Loucy (cell line): ENCODE results near the gene ADAMTS4.

Experiments
- H2AFZ ChIP-seq: fragments of 200-600 bp; sonication (generic); 2 replicates; pipeline ENCODE4 v1.6.0; 2016; ENCODE audit warnings: antibody characterized with exemption, mild to moderate bottlenecking, low read length, moderate library complexity
- H3F3A ChIP-seq: fragments of 200-600 bp; 2 replicates; pipeline ENCODE4 v1.6.0; 2016; ENCODE audit warnings: antibody characterized with exemption, low read depth, mild to moderate bottlenecking
- H3K27me3 ChIP-seq: fragments of 200-600 bp; sonication (generic); 2 replicates; pipeline ENCODE4 v1.6.1; 2014; ENCODE audit warnings: low read length, mild to moderate bottlenecking; ENCODE audit not compliant: insufficient read depth, poor library complexity, severe bottlenecking
- H3K36me3 ChIP-seq: fragments of 200-600 bp; sonication (generic); 2 replicates; pipeline ENCODE4 v1.6.1; 2016; ENCODE audit warnings: low read length; ENCODE audit not compliant: insufficient read depth
- H3K4me1 ChIP-seq: fragments of 200-600 bp; sonication (generic); 2 replicates; pipeline ENCODE4 v1.5.1; 2014; ENCODE audit warnings: low read length, mild to moderate bottlenecking; ENCODE audit not compliant: insufficient read depth, poor library complexity, severe bottlenecking
- H3K4me2 ChIP-seq: fragments of 200-600 bp; sonication (generic); 2 replicates; pipeline ENCODE4 v1.6.0; 2014; ENCODE audit warnings: antibody characterized with exemption, low read length, low read depth, mild to moderate bottlenecking; ENCODE audit not compliant: poor library complexity, severe bottlenecking
- H3K4me3 ChIP-seq: fragments of 200-600 bp; sonication (generic); 2 replicates; pipeline ENCODE4 v1.5.1; 2014; ENCODE audit warnings: low read length, mild to moderate bottlenecking, mixed read lengths; ENCODE audit not compliant: poor library complexity, severe bottlenecking
- H3K79me2 ChIP-seq: fragments of 200-600 bp; sonication (generic); 2 replicates; pipeline ENCODE4 v1.6.1; 2014; ENCODE audit warnings: low read length; ENCODE audit not compliant: insufficient read depth
- H3K9ac ChIP-seq: fragments of 200-600 bp; sonication (generic); 2 replicates; pipeline ENCODE4 v1.6.0; 2014; ENCODE audit warnings: mild to moderate bottlenecking, low read depth, low read length, moderate library complexity; ENCODE audit not compliant: poor library complexity, severe bottlenecking
- H3K9me2 ChIP-seq: fragments of 200-600 bp; sonication (generic); replicated peaks from 2 replicates; pipeline ENCODE4 v1.6.1; 2016; ENCODE audit warnings: low read depth, low read length, mixed read lengths
- H3K9me3 ChIP-seq: fragments of 200-600 bp; sonication (generic); 2 replicates; pipeline ENCODE4 v1.6.1; 2014; ENCODE audit warnings: mild to moderate bottlenecking, antibody characterized with exemption, low read length, low read depth; ENCODE audit not compliant: insufficient read depth
- H4K20me1 ChIP-seq: fragments of 200-600 bp; sonication (generic); 2 replicates; pipeline ENCODE4 v1.6.0; 2014; ENCODE audit warnings: antibody characterized with exemption, low read length, mild to moderate bottlenecking; ENCODE audit not compliant: insufficient read depth, poor library complexity, severe bottlenecking
- EZH2phosphoT487 ChIP-seq: fragments of 200-600 bp; IDR thresholded peaks from 2 replicates; pipeline ENCODE4 v1.6.1; 2018; ENCODE audit warnings: antibody characterized with exemption, mild to moderate bottlenecking, moderate library complexity, borderline replicate concordance
- TF ChIP-seq, protein P1 (sequence below): fragments of 200-600 bp; sonication (generic); conservative IDR thresholded peaks from 2 replicates; pipeline ENCODE4 v1.5.1; 2014; ENCODE audit warnings: mild to moderate bottlenecking, antibody characterized with exemption, low read length

ADAMTS4 gene

DNA sequence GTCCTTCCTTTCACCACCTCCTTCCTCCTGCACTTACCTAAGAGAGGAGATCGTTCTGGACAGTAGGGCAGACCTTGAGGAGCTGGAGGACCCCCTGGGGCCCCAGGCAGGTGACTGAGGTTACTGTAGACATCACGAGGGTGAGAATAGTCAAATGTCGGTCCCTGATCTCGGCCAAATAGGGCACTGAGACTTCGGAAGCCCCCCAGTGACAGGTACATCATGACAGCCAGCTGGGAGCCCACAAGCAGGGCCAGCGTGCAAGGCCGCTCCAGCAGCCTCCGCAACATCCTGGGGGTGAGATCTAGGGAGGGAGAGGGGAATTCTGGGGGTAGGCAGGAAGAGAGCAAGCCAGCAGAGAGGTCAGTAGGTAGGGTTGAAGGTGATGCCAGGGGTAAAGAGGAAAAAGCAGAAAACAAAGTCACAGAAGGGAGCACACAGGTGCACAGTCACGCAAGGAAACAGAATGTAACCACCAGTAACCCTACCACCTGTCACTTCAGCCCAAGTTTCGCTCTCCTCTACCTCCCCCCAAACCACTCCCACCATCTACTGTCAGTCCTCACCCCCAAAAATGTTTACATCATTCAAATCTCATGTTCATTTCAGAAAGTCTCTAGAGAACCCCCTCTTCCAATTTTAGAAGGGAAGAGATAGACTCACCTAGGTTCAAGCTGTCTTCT lies 22.9 kb downstream of the ADAMTS4 start:
- Histone ChIP-seq H3K4me2 (peak overlapping the region; percentile 78), H2AFZ (no peak overlapping the region), H3F3A (no peaks in the 10 kb centered on the region), H3K9ac (peak overlapping the region; percentile 80), H3K9me2 (no peaks in the 10 kb centered on the region), H4K20me1 (peaks cover 6% of the 10 kb centered on the region), H3K36me3 (peaks cover 30% of the 10 kb centered on the region; the same call in 1 of the 2 replicates), H3K27me3 (no peaks in the 10 kb centered on the region), H3K4me1 (peaks cover 27% of the 10 kb centered on the region), H3K4me3 (peak overlapping the region; percentile 93), H3K79me2 (peaks cover 27% of the 10 kb centered on the region), H3K9me3 (no peaks in the 10 kb centered on the region)
- TF ChIP-seq, protein P1, sequence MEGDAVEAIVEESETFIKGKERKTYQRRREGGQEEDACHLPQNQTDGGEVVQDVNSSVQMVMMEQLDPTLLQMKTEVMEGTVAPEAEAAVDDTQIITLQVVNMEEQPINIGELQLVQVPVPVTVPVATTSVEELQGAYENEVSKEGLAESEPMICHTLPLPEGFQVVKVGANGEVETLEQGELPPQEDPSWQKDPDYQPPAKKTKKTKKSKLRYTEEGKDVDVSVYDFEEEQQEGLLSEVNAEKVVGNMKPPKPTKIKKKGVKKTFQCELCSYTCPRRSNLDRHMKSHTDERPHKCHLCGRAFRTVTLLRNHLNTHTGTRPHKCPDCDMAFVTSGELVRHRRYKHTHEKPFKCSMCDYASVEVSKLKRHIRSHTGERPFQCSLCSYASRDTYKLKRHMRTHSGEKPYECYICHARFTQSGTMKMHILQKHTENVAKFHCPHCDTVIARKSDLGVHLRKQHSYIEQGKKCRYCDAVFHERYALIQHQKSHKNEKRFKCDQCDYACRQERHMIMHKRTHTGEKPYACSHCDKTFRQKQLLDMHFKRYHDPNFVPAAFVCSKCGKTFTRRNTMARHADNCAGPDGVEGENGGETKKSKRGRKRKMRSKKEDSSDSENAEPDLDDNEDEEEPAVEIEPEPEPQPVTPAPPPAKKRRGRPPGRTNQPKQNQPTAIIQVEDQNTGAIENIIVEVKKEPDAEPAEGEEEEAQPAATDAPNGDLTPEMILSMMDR = no peak
- no peak for TF ChIP-seq EZH2phosphoT487

DNA sequence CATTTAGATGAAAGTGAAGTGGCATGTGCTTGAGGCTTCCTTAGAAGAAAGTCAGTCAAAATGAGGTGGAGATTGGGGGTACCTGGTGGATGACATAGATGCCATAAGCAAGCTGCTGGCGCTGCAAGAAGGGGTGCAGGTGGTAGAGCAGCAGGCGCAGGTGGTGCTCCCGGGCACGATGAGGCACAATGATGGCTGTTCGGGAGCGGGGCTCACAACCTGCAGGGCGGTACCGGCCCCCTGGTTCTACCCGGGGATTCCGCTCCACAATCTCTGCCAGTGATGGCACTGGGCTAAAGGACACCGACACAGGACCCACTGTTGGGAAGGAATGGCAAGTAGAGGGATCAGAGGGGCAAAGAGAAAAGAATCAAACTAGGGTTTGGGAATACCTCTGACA lies 23.9 kb downstream of the ADAMTS4 start:
- TF ChIP-seq, protein P1 = no peak
- no peak for TF ChIP-seq EZH2phosphoT487
- no peak overlapping the region for H3K9ac ChIP-seq
- no peaks in the 10 kb centered on the region for H3K27me3 ChIP-seq
- H3K36me3 ChIP-seq = peaks cover 36% of the 10 kb centered on the region; the same call in 1 of the 2 replicates
- peaks cover 6% of the 10 kb centered on the region for H4K20me1 ChIP-seq
- no peak overlapping the region for H2AFZ ChIP-seq
- H3K9me3 ChIP-seq = no peaks in the 10 kb centered on the region
- H3F3A ChIP-seq = no peaks in the 10 kb centered on the region
- H3K4me3 ChIP-seq = no peak overlapping the region
- peak overlapping the region; percentile 78 for H3K4me2 ChIP-seq
- no peaks in the 10 kb centered on the region for H3K9me2 ChIP-seq
- peaks cover 27% of the 10 kb centered on the region for H3K4me1 ChIP-seq
- peaks cover 27% of the 10 kb centered on the region for H3K79me2 ChIP-seq

DNA sequence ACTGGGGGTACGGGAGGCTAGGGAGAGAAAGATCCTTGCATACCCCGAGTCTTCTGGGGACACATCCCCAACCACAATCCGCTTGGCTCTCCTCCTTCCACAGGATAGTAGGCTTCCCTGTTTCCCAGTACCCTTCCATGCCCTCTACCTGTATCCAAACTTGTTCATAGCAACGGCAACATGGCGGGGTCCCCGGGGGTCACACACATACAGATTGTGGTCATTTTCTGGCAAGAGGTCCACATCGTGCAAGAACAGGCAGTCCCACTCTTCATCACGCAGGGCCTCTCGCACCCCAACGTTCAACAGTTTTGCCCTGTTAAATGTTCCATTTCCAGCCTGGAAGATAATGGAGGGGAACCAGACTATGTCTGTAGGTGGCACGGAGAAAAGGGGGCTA lies 25.1 kb downstream of the ADAMTS4 start:
- no peaks in the 10 kb centered on the region for H3K9me2 ChIP-seq
- H3K4me1 ChIP-seq = peaks cover 27% of the 10 kb centered on the region
- no peak overlapping the region for H2AFZ ChIP-seq
- H3K36me3 ChIP-seq = peaks cover 36% of the 10 kb centered on the region; the same call in 1 of the 2 replicates
- no peaks in the 10 kb centered on the region for H3K9me3 ChIP-seq
- no peak for TF ChIP-seq EZH2phosphoT487
- TF ChIP-seq, protein P1 = no peak
- H3K79me2 ChIP-seq = peaks cover 27% of the 10 kb centered on the region
- H3K4me3 ChIP-seq = no peak overlapping the region
- H3F3A ChIP-seq = no peaks in the 10 kb centered on the region
- no peak overlapping the region for H3K4me2 ChIP-seq
- H4K20me1 ChIP-seq = peaks cover 6% of the 10 kb centered on the region
- H3K9ac ChIP-seq = no peak overlapping the region
- H3K27me3 ChIP-seq = no peaks in the 10 kb centered on the region
